SIG-M5 treated with dmso at 0.1 percent for 504 hours (cell line): ENCODE data around the gene SELENOS.
A peak's percentile ranks its signal among the peaks of the same experiment; 100 is the strongest.

Experiments
- DNase-seq: peaks from one replicate; lab custom pipeline; 2025; ENCODE audit not compliant: unreplicated experiment; lab: John Stamatoyannopoulos, UW

SELENOS gene

DNA sequence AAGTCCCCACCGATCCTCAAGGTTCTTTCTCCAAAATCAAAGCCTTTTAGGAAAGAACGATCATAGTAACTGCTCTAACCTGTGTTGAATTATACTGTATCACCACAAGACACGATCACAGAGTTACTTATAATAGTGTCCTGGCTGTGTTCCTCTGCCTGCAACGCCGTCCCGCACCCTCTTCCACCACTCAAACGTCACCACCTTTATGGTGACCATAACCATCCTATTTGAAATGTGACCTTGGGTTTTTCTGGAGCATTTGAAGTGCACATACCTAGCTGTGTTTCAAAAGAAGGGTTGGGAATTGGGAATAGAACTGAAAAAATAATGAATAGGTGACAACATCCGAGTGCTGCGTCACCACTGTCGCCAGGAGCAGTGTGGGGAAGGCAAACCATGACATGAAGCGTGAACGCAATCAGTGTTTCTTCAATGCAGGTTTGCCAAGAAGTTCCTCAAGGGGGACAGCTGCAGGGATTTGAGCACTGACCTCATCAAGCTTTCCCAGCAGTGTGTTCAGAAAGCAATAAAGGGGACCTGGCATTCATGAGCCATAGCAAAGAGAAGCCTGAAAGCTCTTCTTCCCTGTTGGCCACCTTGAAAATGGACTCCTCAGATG, 769 bp upstream of the SELENOS start:
- DNase-seq: no peak

DNA sequence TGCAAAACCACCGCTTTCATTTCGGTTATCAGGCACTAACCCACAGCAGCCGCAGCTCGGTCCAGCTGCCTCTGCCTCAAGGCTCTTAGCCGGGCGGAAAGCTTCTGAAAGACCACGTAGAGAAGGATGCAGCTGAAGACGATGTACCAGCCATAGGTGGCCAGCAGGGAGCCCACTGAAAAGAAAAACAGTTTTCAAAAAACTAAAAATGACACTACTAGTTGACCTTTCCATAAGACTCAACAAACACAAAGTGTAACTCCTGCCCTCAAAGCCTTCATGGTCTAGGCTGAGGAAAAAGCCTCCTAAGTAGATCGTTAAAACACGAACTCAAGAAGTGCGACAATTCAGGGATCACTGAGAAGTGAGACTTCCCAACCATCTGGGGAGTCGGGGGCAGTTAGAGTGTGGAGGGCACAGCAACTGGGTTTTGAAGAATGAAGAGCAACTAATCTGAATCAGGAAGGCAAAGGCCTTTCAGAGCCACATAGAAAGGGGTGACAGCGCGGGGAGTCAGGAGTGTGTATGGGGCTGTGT, 716 bp downstream of the SELENOS start:
- peak; percentile 39 for DNase-seq

DNA sequence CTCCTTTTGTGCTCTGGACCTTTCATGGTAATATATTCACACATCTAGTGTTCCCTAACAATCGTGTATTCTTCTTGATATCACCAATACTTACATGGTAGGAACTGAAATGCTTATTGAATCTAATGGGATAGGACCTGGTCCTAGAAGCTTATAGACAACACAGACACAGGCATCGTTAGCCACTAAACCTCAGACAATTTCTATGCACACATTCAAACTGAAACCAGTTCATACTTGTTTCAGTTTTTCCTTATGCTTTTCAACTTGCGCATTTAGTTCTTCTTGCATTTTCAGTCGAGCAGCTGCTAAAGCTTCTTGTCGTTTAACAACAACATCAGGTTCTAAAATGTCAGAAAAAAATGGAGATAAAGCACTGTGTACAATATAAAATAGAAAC, 2.3 kb downstream of the SELENOS start:
- DNase-seq: no peak

DNA sequence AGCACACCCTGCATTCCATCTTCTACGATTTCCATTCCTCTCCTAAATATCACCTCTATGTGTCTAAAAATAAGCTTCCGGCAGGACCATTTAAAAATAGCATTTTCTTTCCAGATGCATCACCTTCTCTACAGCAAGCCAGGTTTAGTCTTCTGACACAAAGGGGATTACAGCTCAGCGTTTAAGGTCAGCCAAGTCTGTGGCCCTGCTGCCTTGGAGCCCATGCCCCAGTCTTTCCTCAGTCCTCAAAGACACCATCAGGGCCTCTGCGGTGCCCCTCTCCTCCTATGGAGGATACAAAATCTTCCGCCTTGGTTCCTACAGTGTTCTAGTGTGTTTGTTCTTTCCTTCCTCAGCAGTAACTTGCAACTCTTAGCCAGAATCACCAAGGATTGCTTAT, 3.8 kb downstream of the SELENOS start:
- no peak for DNase-seq

DNA sequence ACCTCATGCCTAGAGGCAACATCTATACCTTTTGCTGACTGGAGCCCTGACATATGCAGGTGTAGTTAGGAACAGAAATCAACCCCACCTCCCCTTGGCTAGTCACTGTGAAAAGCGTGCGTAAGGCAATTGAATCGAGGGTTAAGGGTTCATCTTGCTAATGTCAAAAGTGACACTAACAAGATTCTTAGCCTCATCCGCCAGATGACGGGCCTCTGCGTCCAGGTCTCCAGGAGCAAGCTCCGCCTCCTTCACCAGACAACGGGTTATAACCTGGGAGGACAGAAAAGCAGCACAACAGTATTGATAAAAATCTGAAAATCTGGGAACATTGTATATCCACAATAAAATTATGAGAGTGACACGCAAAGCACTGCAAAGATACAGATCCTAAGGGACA, 4.7 kb downstream of the SELENOS start:
- no peak for DNase-seq

DNA sequence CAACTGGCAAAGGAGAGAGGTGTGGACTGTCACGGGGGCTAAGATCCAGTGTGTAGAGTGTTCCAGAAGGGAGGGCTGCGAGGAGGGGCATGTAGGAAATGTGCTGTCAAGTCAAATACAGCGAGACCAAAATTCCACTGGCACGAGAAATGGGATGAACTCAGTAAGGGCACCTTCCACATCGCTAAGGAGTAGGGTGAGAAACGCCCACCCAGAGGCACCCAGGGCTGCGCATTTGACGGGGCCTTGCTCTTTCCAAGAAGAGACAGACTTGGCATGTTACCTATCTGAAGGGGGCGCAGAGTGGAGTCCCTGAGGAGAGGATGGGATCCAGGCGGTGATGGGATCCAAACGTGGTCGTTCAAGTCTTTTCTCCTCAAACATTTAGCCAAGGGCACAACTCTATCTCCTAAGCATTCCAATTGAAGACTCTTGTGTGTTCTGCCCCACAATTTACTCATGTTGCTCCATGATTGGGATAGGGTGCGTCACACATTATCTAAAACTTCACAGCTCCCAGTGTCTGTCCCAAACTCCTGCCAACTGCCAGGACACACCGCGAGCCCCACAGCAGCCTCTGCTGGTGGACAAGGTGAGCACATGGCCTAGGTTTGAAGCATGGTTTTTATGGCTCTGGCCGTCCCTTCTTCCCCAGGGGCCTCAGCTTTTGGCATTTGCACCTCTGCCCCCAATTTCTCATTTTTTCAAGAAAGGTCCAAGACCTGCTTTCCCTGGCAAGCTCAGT, 7.6 kb downstream of the SELENOS start:
- DNase-seq: no peak

DNA sequence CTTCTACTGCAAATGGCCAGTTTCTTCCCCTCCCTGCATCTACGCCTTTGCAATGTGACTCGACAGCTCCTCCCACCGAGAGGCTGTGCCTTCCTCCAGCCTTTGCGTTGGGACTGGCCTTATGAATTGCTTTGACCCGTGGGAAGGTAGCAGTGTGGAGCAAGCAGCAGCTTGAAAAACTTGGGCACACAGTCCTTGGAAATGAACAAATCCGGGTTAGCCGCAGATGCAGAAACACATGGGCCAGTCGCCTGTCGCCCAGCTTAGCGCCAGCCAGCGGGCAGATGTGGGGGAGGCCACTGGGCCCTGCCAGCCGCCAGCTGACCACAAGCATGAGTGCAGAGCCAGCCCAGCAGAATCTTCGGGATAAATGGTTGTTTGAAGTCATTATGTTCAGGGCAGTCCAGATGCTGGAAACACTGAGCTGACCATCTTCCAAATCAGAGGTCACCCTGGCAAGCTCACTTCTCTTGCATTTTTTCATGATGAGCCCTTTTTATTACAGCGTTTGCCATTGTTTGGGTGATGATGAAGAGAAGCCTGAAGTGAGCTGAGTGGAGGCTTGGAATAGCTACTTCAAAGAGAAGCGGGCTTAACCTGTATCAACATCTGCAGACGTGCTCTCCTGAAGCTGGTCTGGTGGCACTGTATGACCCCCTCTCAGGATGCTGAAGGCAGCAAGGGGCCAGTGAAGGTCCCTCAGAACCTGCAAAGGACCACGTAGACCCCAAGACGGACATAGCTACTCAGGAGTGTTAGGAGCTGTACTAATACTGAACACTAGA, 9.8 kb downstream of the SELENOS start:
- no peak for DNase-seq

DNA sequence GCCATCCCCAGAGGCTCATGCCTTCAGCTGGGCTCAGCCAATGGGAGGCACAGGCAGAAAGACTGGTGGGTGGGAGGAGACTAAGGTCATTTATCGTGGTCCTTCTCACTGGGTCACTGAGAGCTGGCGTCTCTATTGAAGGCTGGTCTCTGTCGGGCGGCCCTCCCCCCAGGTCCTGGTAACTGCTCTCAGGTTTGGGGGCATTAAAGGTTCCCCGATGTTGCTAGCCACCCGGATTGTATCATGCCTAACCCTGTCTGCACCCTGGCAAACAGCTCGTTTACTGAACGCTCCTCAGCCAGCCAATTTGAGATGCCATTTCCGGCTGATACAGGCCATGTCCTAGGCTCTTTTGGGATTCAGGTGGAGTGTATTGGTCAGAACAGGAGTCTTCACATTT, 10.5 kb downstream of the SELENOS start:
- DNase-seq: no peak

DNA sequence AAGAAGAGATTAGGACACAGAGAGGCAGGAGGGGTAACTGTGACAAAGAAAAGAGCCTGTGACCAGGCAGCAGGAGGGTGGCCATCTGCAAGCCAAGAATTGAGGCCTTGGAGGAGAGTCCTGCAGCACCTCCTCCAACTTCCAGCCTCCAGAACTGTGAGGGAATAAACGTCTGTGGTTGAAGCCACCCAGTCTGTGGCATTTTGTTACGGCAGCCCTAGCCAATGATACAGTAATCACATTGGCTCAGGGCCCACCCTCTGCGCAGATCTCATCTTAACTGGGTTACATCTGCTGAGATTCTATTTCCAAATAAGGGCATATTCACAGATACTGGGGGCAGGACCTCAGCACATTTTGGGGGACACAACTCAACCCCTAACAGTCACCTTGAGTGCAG, 11.3 kb downstream of the SELENOS start:
- DNase-seq: no peak

DNA sequence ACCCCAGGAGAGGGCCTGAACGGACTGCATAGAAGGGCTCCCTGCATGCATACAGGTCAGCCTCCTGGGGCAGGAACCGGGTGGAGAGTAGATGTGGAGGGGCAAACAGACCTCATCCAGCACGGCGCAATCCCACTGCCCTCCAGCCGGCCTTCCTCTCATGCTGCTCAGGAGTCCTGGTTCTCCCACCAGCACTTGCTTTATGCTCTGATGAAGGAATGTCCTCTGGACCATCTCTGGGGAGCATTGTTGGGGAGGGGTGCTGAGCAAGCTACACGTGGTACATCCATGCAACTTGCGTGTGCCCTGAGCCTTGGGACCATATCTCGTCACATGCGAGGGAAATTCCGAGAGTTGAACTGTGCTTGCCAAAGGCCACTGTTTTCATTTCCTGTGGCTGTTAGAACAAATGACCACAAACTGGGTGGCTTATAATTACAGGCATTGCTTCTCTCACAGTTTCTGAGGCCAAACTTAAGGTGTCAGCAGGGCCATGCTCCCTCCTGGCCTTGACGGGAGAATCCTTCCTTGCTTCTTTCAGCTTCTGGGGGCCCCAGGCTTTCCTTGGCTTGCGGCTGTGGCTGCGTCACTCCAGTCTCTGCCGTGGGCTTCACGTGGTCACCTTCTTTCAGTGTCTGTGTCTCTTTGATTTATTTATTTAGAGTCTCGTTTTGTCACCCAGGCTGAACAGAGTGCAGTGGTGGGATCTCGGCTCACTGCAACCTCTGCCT, 12.2 kb downstream of the SELENOS start:
- no peak for DNase-seq

DNA sequence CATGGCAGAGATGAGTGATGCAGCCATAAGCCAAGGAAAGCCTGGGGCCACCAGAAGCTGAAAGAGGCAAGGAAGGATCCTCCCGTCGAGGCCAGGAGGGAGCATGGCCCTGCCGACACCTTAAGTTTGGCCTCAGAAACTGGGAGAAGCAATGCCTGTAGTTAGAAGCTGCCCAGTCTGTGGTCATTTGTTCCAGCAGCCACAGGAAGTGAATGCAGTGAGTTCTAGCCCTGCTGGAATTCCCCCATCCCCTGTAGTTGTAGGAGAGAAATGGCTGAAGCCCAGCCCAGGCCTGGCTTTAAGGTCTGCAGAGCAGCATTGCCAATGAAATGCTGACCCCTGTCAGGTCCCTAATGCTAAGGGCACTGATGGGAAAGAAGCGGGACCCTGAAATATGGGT, 13.3 kb downstream of the SELENOS start:
- no peak for DNase-seq

DNA sequence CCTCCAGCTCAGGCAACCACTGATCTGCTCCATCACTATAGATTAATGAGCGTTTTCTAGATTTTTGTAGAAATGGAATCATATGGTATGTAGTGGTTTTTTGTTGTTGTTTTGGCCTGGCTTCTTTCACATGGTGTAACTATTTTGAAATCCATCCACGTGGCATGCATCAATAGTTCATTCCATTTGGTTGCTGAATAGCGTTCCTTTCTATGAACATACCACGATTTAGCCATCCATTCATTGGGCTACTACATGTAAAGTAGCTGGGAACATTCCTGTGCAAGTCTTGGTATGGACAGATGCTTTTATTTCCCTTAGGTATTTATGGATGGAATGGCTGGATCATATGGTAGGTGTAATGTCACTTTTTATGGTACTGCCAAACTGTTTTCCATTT, 14.7 kb downstream of the SELENOS start:
- DNase-seq: no peak

DNA sequence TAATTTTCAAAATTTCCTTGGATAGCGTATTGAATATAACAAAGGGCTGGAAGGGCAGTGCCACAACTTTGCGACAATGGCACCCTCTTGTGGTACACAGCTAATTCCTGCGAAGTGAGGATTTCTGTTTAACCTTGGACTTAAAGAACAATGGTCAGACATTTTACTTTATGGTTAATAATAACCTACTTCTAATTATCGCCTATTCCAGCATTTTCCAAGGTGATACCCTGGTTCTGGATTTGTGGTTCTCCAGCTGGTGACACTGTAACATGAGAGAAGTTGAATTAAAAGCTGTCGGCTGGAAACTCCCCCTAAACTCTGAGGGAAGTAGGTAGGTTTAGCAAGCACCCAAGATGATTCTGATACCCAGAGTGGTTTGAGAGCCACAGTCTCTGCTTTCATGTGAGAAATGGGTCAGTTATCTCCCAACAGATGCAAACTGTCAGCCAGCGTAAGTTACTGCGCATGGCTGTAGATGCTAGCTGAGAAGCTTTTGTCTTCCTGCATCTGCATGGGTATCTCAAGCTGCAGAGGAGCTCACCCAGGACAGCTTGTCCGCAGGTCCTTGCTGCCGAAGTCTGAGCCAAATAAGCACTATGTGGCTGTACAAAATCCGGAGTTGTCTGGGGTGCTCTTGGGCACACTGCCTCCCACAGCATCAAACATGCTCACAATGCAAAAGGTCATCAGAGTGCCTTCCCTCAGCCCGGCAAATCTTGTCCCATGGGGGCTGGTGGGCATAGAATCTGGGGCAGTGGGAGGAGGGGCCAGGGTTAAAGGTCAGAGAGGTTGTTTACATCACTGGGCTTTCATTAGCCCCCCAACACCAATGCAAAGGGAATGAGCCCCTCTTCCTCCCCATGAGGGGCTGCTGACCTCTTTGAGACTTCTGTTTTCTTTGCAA, 18.8 kb downstream of the SELENOS start:
- DNase-seq: peak; percentile 49

DNA sequence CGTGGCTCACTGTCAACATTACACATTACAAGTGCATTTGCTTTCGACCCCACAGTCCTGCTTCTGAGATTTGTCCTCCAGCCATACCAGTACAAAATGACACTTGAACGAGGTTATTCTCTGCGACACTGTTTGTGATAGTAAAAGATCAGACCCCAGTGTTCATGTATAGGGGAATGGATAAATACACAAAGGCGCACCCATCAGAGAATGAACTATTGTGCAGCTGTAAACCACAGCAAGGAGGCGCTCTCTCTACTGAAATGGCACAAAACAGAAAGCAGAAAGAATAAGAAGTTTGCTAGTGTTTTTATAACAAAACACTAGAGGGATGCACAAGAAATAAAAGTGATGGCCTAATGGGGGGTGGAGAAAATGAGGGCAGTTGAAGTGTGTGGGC, 20.5 kb downstream of the SELENOS start:
- DNase-seq: peak; percentile 68

DNA sequence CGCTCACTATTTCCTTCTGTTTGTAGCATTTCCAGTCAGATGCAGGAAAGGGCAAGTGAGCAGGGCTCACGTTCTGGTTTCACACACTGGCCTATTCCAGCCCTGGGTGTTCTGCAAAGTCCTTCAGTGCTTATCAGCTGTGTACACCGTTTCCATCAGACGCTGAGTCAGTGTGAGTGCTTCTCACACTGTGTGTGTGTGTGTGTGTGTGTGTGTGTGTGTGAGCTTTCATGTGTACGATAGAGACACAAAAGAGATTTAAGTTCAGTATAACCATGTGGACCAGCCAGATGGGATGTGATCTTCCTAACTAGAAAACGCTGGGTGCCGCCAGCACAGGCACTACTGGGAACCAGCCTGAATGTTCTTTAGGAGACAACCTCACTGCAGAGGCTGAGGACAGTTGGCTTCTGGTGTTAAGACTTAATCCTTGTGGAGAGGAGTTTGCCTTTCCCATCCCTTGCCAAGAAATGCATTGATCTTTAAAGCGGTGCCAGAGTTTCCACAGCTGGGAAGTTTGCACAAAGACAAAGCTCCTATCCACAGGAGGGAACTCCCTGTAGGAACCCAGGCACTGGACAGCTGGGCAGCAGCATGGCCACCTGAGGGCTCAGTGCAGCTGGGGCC, 21.6 kb downstream of the SELENOS start:
- DNase-seq: no peak

DNA sequence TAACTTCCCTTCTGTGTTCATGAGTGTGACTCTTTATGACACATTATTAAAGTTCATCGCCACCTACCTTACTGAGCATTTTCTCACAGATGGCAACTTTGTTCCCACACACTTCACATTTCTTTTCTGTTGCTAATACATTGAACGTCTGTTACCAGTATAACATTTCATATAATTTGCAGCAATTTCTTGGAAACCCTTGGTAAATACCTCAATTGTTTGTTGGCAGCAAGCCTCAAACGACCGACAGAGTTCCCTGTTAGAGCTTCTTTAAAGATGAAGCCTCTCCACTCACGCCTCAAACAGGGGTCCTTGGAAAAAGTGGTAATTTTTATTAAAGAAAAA, 22.3 kb downstream of the SELENOS start:
- no peak for DNase-seq

DNA sequence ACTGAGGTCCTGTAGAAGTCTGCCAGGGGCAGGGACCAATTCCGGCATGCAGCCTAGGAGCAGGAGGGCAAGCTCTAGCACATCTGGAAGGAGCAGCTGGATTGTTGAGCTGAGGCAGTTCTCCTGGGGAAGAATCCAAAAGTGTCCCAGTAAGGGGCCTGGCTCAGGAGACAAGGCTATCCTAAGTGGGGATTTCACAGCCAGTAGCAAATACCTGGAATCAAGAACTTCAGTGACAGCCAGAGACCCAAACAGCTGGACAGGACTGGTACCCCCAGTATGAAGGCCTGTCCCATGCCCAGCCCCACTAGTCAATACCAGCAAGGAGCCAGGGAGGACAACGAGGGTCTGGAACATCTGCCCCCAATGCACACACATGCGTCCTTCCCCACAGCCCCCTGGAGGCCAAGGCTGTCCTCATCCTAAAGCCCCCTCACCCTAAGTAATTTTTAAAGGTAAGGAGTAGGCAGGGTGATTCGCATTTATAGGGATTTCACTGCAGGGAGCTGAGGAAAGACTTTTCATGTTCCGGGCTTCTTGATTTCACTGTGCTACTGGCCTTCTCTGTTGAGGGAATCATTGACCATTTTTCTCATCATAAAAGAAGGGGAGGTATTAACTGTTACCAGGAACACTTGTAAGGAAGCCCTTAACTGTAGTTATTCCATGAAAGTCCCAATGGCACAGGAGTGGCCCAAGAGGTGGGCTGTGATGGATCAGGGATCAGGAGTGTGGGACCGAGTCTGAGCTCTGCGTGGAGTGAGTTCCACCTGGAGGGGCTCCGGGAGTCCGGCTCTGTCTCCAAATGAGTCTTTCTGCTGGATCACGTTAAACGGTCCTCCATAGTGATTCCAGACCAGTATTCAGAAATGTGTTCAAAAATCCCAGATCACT, 22.9 kb downstream of the SELENOS start:
- no peak for DNase-seq

DNA sequence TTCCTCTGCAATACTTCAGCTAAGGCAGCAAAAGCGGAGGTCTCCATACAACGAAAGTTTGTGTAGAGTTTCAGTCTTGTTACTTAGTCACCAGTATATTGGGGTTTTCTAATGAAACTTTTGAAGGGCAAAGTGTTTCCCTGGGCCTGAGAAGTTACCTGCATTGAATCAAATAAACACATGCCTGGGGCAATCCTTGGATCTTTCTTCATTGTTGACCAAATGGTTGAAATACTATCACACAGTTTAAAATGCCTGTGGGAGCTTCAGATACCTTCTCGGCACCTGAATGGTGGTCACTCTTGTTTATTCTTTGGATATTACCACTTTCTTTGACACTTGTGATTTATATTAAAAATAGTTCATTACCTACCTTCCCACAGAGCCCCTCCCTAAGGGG, 24.4 kb downstream of the SELENOS start:
- DNase-seq: no peak
